Thoracic aorta (tissue), 2 donors: ENCODE results near the gene REEP6. TPM values are rescaled to one million over a fixed set of nuclear protein-coding genes. Genes with fewer than 3 reads are reported as not detected.

Experiments used
- ATAC-seq: fragments of 150-250 bp; one replicate; pipeline ENCODE4 v1.8.0; 2017; ENCODE audit warnings: low read depth; ENCODE audit not compliant: insufficient number of reproducible peaks, low FRiP score
- DNase-seq: peaks from one replicate; pipeline ENCODE4 v3.0.0-alpha.2; 2020; ENCODE audit warnings: low spot score
- H3K27ac ChIP-seq, 2 donors: fragments of 200-600 bp; sonication (generic); 1 replicate in 1 of 2; 2 replicates in 1 of 2; pipeline ENCODE4 v1.5.1; 2016; ENCODE audit warnings: mild to moderate bottlenecking in 2 of 2, moderate library complexity in 2 of 2
- H3K27me3 ChIP-seq: fragments of 200-600 bp; sonication (generic); replicated peaks from 2 replicates; pipeline ENCODE4 v1.6.0; 2016; ENCODE audit warnings: mild to moderate bottlenecking; ENCODE audit not compliant: insufficient read depth
- H3K36me3 ChIP-seq: fragments of 200-600 bp; sonication (generic); one replicate; pipeline ENCODE4 v1.5.1; 2016
- H3K4me1 ChIP-seq, 2 donors: fragments of 200-600 bp; sonication (generic); 1 replicate in 1 of 2; 2 replicates in 1 of 2; pipeline versions ENCODE4 v1.5.1 to v1.6.0; 2016; ENCODE audit warnings: low read depth in 2 of 2, mild to moderate bottlenecking in 1 of 2; ENCODE audit not compliant: control insufficient read depth in 1 of 2
- H3K4me3 ChIP-seq: fragments of 200-600 bp; sonication (generic); 2 replicates; pipeline ENCODE4 v1.5.1; 2016; ENCODE audit warnings: mild to moderate bottlenecking
- H3K9me3 ChIP-seq: fragments of 200-600 bp; sonication (generic); 2 replicates; pipeline ENCODE4 v1.5.1; 2016
- CTCF ChIP-seq: fragments of 200-600 bp; sonication (generic); IDR thresholded peaks from one replicate; pipeline ENCODE4 v1.5.1; 2019; ENCODE audit warnings: antibody characterized with exemption
- total RNA-seq, 2 donors: library from RNA; depleted of rRNA; stranded (reverse); fragments of >200 nt; gene quantifications; one replicate each; pipeline versions ENCODE4 v1.1.0 to v1.2.3, GENCODE V29; 2016

Gene REEP6
- total RNA-seq, 2 donors from 2014 or later, result 0.35 to 1.6 TPM

GRCh38 chr19:1466018-1466460 lies 24.9 kb upstream of the REEP6 start:
- Histone ChIP-seq H3K36me3 (peaks cover under 1% of the 10 kb centered on the region), H3K9me3 (no peaks in the 10 kb centered on the region), H3K27me3 (peaks cover 22% of the 10 kb centered on the region), H3K4me3 (no peak overlapping the region), H3K27ac (no peak overlapping the region), H3K4me1 (peaks cover 36 to 47% of the 10 kb centered on the region in 2 donors)
- DNase-seq (no peak), ATAC-seq (no peak)
- TF ChIP-seq CTCF, result no peak

GRCh38 chr19:1466461-1467214 lies 24.3 kb upstream of the REEP6 start:
- ATAC-seq (no peak), DNase-seq (no peak)
- H3K36me3 ChIP-seq, result no peaks in the 10 kb centered on the region
- H3K27ac ChIP-seq, result no peak overlapping the region
- no peak overlapping the region for H3K4me3 ChIP-seq
- TF ChIP-seq CTCF, result no peak
- peaks cover 28% of the 10 kb centered on the region for H3K27me3 ChIP-seq
- H3K4me1 ChIP-seq, result peaks cover 42 to 53% of the 10 kb centered on the region in 2 donors
- no peaks in the 10 kb centered on the region for H3K9me3 ChIP-seq

DNA sequence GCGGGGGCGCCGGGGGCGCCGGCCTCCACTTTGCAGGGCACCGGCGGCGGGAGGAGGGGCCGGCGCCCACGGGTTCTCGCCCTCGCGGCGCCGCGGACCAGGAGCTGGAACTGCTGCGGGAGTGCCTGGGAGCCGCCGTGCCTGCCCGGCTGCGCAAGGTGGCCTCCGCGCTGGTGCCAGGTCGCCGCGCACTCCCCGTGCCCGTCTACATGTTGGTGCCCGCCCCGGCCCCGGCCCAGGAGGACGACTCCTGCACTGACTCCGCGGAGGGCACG lies 23.8 kb upstream of the REEP6 start:
- ATAC-seq (no peak), DNase-seq (no peak)
- Histone ChIP-seq H3K4me3 (no peak overlapping the region), H3K9me3 (no peaks in the 10 kb centered on the region), H3K27ac (no peak overlapping the region), H3K4me1 (peaks cover 44 to 57% of the 10 kb centered on the region in 2 donors), H3K27me3 (peaks cover 33% of the 10 kb centered on the region), H3K36me3 (no peaks in the 10 kb centered on the region)
- TF ChIP-seq CTCF, result no peak

DNA sequence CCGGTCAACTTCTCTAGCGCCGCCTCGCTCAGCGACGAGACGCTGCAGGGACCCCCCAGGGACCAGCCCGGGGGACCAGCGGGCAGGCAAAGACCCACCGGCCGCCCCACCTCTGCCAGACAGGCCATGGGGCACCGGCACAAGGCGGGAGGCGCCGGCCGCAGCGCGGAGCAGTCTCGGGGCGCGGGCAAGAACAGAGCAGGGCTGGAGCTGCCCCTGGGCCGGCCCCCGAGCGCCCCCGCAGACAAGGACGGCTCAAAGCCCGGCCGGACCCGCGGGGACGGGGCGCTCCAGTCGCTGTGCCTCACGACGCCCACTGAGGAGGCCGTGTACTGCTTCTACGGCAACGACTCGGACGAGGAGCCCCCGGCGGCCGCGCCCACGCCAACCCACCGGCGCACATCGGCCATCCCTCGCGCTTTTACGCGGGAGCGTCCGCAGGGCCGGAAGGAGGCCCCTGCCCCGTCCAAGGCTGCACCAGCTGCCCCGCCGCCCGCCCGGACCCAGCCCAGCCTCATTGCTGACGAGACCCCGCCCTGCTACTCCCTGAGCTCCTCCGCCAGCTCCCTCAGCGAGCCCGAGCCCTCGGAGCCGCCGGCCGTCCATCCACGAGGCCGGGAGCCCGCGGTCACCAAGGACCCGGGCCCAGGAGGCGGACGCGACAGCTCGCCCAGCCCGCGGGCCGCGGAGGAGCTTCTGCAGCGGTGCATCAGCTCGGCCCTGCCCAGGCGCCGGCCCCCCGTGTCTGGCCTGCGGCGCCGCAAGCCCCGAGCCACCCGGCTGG lies 23.3 kb upstream of the REEP6 start:
- ATAC-seq (no peak), DNase-seq (no peak)
- H3K4me1 ChIP-seq, result peaks cover 44 to 57% of the 10 kb centered on the region in 2 donors
- H3K27ac ChIP-seq, result no peak overlapping the region
- no peaks in the 10 kb centered on the region for H3K9me3 ChIP-seq
- H3K36me3 ChIP-seq, result no peaks in the 10 kb centered on the region
- H3K27me3 ChIP-seq, result peaks cover 35% of the 10 kb centered on the region
- H3K4me3 ChIP-seq, result peak overlapping the region; percentile 45
- no peak for TF ChIP-seq CTCF

GRCh38 chr19:1468274-1468820 lies 22.6 kb upstream of the REEP6 start:
- Histone ChIP-seq H3K4me1 (peaks cover 44 to 57% of the 10 kb centered on the region in 2 donors), H3K27ac (no peak overlapping the region), H3K36me3 (no peaks in the 10 kb centered on the region), H3K4me3 (peak overlapping the region; percentile 45), H3K9me3 (no peaks in the 10 kb centered on the region), H3K27me3 (peaks cover 35% of the 10 kb centered on the region)
- ATAC-seq (no peak), DNase-seq (no peak)
- no peak for TF ChIP-seq CTCF
